ENCODE results near the gene AKR1D1.

- TF ChIP-seq CTCF (IDR thresholded peaks at IDR 0.05; ENCODE audit: borderline replicate concordance, extremely low read depth, low read length, poor library complexity, severe bottlenecking) (no peak), EZH2 (IDR thresholded peaks at IDR 0.05; ENCODE audit: borderline replicate concordance, low read depth, low read length, severe bottlenecking) (no peak)
Measured at GRCh38 chr7:138120140-138120827, 44.0 kb downstream of the AKR1D1 start.

Data from DND-41 (cell line).